ENCODE results near the gene PRKD1. TPM values are rescaled to one million over a fixed set of nuclear protein-coding genes. Genes with fewer than 3 reads are reported as not detected.
"Not testable (repeated sequence)": the region's sequence is repeated elsewhere in the genome, so short reads cannot be mapped to it uniquely, and the experiment has no call there.

Gene PRKD1
- total RNA-seq, 1 donor from 2014 or later, result 11.8 TPM

DNA sequence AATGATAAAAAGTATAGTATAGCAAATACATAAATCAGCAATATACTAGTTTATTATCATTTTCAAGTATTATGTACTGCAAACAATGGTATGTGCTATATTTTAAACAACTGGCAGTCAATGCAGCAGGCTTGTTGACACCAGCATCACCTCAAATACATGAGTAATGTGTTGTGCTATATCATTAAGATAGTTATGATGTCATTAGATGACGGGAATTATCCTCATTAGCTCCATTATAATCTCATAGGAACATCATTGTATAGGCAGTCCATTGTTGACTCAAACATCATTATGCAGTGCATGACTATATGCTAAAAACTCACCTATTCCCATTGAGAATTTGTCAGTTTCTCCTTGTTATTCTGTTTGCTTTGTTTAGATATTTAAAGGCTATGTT lies 85.4 kb downstream of the PRKD1 start:
- intact Hi-C loops (cut with DNase I), result no loop called here
- Histone ChIP-seq H3K9me3 (peaks cover 13% of the 10 kb centered on the region), H3K36me3 (no peaks in the 10 kb centered on the region), H3K4me1 (no peaks in the 10 kb centered on the region), H3K27ac (no peak overlapping the region), H3K27me3 (no peaks in the 10 kb centered on the region), H3K4me3 (no peak overlapping the region)
- no peak for DNase-seq (ENCODE audit: extremely low spot score in 2 of 2)
- TF ChIP-seq POLR2A (IDR thresholded peaks at IDR 0.05) (no peak), POLR2AphosphoS5 (IDR thresholded peaks at IDR 0.05; ENCODE audit: insufficient read depth in 1 of 2, low read depth in 1 of 2) (no peak)
- TF ChIP-seq, protein P1, sequence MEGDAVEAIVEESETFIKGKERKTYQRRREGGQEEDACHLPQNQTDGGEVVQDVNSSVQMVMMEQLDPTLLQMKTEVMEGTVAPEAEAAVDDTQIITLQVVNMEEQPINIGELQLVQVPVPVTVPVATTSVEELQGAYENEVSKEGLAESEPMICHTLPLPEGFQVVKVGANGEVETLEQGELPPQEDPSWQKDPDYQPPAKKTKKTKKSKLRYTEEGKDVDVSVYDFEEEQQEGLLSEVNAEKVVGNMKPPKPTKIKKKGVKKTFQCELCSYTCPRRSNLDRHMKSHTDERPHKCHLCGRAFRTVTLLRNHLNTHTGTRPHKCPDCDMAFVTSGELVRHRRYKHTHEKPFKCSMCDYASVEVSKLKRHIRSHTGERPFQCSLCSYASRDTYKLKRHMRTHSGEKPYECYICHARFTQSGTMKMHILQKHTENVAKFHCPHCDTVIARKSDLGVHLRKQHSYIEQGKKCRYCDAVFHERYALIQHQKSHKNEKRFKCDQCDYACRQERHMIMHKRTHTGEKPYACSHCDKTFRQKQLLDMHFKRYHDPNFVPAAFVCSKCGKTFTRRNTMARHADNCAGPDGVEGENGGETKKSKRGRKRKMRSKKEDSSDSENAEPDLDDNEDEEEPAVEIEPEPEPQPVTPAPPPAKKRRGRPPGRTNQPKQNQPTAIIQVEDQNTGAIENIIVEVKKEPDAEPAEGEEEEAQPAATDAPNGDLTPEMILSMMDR (IDR thresholded peaks at IDR 0.05), result no peak

DNA sequence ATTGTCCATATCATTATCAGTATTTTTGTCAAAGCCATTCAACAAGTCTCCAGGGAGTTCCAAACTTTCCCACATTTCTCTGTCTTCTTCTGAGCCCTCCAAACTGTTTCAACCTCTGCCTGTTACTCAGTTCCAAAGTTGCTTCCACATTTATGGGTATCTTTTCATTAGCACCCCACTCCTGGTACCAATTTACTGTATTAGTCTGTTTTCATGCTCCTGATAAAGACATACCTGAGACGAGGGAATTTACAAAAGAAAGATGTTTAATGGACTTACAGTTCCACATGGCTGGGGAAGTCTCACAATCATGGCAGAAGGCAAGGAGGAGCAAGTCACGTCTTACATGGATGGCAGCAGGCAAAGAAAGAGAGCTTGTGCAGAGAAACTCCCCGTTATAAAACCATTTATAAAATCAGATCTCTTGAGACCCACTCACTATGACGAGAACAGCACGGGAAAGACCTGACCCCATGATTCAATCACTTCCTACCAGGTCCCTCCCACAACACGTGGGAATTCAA lies 87.2 kb downstream of the PRKD1 start:
- intact Hi-C loops (cut with DNase I); H3K4me1 ChIP-seq; H3K4me3 ChIP-seq: not testable (repeated sequence)

DNA sequence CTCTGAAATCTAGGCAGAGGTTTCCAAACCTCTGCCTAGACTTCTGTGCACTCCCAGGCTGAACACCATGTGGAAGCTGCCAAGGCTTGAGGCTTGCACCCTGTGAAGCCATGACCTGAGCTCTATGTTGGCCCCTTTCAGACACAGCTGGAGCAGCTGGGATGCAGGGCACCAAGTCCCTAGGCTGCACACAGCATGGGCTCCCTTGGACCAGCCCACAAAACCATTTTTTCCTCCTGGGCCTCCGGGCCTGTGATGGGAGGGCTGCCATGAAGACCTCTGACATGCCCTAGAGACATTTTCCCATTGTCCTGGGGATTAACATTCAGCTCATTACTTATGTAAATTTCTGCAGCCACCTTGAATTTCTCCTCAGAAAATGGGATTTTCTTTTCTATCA lies 88.0 kb downstream of the PRKD1 start:
- intact Hi-C loops (cut with DNase I); DNase-seq (ENCODE audit: extremely low spot score in 2 of 2); H3K36me3 ChIP-seq; H3K27me3 ChIP-seq; H3K27ac ChIP-seq; H3K4me3 ChIP-seq; H3K4me1 ChIP-seq: not testable (repeated sequence)
- H3K9me3 ChIP-seq, result peaks cover 13% of the 10 kb centered on the region

More for the DNA sequence above, 87.2 kb downstream of the PRKD1 start:
- not testable (repeated sequence) for DNase-seq (ENCODE audit: extremely low spot score in 2 of 2); H3K36me3 ChIP-seq; H3K27me3 ChIP-seq; H3K27ac ChIP-seq
- H3K9me3 ChIP-seq, result peaks cover 13% of the 10 kb centered on the region

DNA sequence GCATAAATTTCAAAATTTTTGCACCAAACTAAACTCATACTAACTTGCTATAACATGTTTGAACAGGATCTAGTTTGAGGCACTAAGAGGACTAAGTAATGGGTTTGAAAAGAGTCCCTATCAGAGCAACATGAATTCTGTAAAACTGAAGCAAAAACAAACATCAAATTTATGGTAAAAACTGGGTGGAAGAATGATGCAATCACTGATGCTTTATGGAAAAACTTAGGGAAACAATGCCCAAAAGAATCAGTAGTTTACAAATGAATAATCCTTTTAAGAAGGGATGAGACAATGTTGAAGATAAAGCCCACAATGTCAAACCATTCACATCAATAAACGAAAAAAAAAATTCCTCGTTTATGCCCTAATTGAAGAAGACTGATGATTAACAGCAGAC lies 88.9 kb downstream of the PRKD1 start:
- Histone ChIP-seq H3K36me3 (no peaks in the 10 kb centered on the region), H3K27me3 (no peaks in the 10 kb centered on the region), H3K4me3 (no peak overlapping the region), H3K4me1 (no peaks in the 10 kb centered on the region), H3K9me3 (peaks cover 13% of the 10 kb centered on the region), H3K27ac (no peak overlapping the region)
- TF ChIP-seq, protein P1 (IDR thresholded peaks at IDR 0.05), result no peak
- TF ChIP-seq POLR2AphosphoS5 (IDR thresholded peaks at IDR 0.05; ENCODE audit: insufficient read depth in 1 of 2, low read depth in 1 of 2), result no peak
- no peak for TF ChIP-seq POLR2A (IDR thresholded peaks at IDR 0.05)
- intact Hi-C loops (cut with DNase I), result no loop called here
- no peak for DNase-seq (ENCODE audit: extremely low spot score in 2 of 2)

DNA sequence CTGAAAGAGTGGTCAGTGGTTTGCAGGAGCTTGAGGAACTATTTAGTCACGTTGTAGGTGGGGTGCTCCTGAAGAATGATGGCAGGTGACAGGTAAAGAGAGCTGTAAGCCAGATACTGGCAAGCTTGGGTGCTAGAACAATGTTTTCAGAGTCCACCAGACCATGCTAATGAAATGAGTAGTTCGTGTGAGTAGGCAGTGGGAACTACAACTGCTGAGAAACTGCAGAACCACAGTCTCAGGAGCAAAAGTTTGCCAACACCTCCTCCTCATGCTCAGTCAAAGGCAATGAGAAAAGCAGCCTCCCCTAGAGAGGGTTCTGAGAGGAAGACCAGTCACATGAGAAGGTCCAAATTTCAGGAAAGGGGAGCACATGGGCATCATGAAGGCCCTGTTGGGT lies 91.3 kb downstream of the PRKD1 start:
- no peak for TF ChIP-seq POLR2AphosphoS5 (IDR thresholded peaks at IDR 0.05; ENCODE audit: insufficient read depth in 1 of 2, low read depth in 1 of 2)
- TF ChIP-seq POLR2A (IDR thresholded peaks at IDR 0.05), result no peak
- Histone ChIP-seq H3K27me3 (no peaks in the 10 kb centered on the region), H3K4me3 (no peak overlapping the region), H3K9me3 (peaks cover 13% of the 10 kb centered on the region), H3K36me3 (no peaks in the 10 kb centered on the region), H3K4me1 (no peaks in the 10 kb centered on the region), H3K27ac (no peak overlapping the region)
- DNase-seq (ENCODE audit: extremely low spot score in 2 of 2), result no peak
- intact Hi-C loops (cut with DNase I), result no loop called here

DNA sequence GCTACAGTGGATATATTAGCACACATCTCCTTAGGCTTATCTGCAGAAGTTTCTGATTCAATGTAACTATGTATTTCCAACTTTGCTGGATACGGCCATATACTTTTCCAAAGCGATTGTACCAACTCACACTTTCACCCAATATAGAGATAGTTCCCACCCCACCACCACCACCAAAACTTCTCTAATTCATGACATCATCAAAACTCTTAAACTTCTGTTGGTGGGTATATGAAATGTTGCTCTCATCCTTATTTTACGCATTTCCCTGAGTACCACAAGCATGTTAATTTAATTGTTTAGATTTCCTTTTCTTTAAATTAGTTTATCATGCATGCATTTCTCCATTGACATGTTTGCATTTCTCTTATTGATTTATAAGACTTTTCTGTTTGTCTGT lies 95.6 kb downstream of the PRKD1 start:
- no peaks in the 10 kb centered on the region for H3K4me1 ChIP-seq
- no peak for DNase-seq (ENCODE audit: extremely low spot score in 2 of 2)
- intact Hi-C loops (cut with DNase I), result no loop called here
- H3K27ac ChIP-seq, result no peak overlapping the region
- no peaks in the 10 kb centered on the region for H3K9me3 ChIP-seq
- TF ChIP-seq POLR2AphosphoS5 (IDR thresholded peaks at IDR 0.05; ENCODE audit: insufficient read depth in 1 of 2, low read depth in 1 of 2) (no peak), POLR2A (IDR thresholded peaks at IDR 0.05) (no peak)
- TF ChIP-seq, protein P1 (IDR thresholded peaks at IDR 0.05), result no peak
- H3K27me3 ChIP-seq, result no peaks in the 10 kb centered on the region
- no peaks in the 10 kb centered on the region for H3K36me3 ChIP-seq
- no peak overlapping the region for H3K4me3 ChIP-seq

DNA sequence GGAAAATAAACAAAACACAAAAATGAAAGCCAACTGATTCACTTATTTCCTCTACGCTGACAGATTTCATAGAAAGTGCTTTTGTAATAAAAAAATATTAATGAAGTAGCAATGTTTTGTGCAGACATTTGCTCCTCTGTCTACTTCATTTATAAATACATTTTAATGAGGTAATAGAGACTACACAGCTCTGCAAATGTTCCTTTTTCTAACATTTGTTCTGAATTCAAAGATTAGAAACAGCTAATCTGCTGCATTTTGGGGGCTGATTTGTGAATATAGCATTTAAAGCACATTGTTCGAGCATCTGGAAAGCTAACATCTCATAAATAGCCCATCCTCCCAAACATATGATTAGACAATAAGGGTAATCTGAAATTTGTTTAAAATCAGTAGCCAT lies 97.8 kb downstream of the PRKD1 start:
- intact Hi-C loops (cut with DNase I), result no loop called here
- H3K9me3 ChIP-seq, result no peaks in the 10 kb centered on the region
- no peak overlapping the region for H3K4me3 ChIP-seq
- H3K27me3 ChIP-seq, result no peaks in the 10 kb centered on the region
- H3K27ac ChIP-seq, result no peak overlapping the region
- H3K4me1 ChIP-seq, result no peaks in the 10 kb centered on the region
- TF ChIP-seq POLR2A (IDR thresholded peaks at IDR 0.05), result no peak
- TF ChIP-seq, protein P1 (IDR thresholded peaks at IDR 0.05), result no peak
- TF ChIP-seq POLR2AphosphoS5 (IDR thresholded peaks at IDR 0.05; ENCODE audit: insufficient read depth in 1 of 2, low read depth in 1 of 2), result no peak
- no peaks in the 10 kb centered on the region for H3K36me3 ChIP-seq
- DNase-seq (ENCODE audit: extremely low spot score in 2 of 2), result no peak
